ENCODE measurements around the gene SPATS2L. TPM values are rescaled to one million over a fixed set of nuclear protein-coding genes. Genes with fewer than 3 reads are reported as not detected.

Gene SPATS2L
- total RNA-seq, 4 donors from 2014 or later = 68.1 to 115 (median 94.9) TPM

DNA sequence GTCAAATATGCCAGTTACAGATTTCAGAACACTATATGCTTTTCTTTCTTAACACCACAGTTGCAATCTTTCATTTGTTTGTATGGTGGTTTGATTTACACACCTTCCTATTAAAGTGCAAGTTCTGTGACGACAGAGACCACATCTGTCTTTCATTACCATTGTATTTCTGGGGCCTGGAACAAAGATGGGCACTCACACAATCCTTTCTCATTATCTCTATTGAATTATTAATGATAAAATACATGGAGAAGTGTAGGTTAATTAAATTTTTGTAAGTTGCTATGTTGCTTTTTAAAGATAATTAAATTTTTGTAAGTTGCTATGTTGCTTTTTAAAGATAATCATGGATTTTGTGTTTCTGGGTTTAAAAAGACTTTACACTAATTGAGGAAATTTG, 123.5 kb downstream of the SPATS2L start:
- DNase-seq (ENCODE audit: low spot score) (no peak), ATAC-seq (ENCODE audit: low FRiP score) (no peak)
- TF ChIP-seq, protein P1, sequence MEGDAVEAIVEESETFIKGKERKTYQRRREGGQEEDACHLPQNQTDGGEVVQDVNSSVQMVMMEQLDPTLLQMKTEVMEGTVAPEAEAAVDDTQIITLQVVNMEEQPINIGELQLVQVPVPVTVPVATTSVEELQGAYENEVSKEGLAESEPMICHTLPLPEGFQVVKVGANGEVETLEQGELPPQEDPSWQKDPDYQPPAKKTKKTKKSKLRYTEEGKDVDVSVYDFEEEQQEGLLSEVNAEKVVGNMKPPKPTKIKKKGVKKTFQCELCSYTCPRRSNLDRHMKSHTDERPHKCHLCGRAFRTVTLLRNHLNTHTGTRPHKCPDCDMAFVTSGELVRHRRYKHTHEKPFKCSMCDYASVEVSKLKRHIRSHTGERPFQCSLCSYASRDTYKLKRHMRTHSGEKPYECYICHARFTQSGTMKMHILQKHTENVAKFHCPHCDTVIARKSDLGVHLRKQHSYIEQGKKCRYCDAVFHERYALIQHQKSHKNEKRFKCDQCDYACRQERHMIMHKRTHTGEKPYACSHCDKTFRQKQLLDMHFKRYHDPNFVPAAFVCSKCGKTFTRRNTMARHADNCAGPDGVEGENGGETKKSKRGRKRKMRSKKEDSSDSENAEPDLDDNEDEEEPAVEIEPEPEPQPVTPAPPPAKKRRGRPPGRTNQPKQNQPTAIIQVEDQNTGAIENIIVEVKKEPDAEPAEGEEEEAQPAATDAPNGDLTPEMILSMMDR (IDR thresholded peaks at IDR 0.05) = no peak

DNA sequence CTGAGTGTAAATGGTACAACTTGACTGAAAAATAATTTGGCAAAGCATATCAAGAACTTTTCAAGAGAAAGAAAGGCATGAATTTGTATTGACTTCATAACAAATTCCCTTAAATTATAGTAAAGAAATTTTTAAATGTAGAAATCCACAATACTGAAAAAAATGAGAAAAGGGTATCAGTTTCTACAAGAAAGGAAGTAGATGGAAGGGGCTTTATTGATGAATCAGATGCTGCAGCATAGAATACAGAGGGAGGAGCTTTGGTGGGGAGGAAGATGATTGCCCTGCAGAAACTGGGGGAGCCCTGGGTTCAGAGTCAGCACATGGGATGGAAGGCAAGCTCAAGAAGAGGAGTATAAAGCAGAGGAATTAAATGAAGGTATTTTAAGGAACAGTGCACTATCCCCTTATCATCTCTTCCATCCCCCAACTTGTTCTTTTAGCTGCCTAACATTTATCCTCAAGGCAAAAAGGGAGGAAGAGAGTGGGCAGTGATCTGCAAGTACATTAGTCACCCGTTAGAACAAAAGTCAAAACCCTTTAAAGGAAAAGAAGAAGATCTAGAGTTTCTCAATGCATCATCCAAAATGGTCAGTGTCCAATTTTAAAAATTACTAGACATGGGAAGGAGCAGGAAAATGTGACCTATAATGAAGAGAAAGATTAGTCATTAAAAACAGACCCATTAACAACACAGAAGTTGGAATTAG, 125.7 kb downstream of the SPATS2L start:
- DNase-seq (ENCODE audit: low spot score) (no peak), ATAC-seq (ENCODE audit: low FRiP score) (no peak)
- TF ChIP-seq, protein P1 (IDR thresholded peaks at IDR 0.05) = no peak

DNA sequence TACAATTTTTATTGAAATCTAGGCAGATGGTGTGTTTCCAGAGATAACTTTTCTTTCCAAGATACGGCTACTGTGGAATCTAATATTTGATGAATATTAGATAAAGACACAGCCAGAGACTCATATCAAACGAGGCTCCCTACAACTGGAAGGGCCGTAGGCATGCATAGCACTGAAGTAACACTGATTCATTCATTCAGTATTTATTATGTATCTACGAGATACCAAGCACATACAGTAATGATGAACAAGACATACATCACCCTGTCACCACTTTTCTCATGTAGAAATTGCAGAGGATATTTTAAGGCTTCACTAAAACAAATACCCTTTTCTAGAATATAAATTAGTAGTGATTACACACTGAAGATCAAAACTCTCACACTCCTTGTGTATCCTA, 128.9 kb downstream of the SPATS2L start:
- no peak for ATAC-seq (ENCODE audit: low FRiP score)
- no peak for DNase-seq (ENCODE audit: low spot score)
- TF ChIP-seq, protein P1 (IDR thresholded peaks at IDR 0.05) = no peak

DNA sequence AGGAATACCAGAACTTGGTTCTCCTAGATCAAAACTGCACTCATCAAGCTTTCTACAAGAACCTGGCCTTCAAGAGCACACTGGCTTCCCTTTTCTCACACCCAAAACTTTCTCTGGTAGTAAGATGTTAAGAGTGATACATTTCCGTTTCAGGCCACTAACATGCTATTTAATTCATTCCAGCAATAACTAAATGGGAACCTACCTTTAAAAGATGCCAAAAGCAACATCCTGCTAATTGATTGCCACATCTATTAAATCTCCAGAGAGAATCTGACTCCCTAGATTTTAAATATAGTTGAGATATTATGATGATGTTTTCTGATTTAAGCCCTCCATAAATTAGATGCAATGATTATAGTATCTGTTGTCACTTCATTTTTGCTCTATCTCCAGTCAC, 131.8 kb downstream of the SPATS2L start:
- TF ChIP-seq, protein P1 (IDR thresholded peaks at IDR 0.05) = no peak
- no peak for ATAC-seq (ENCODE audit: low FRiP score)
- DNase-seq (ENCODE audit: low spot score) = no peak

DNA sequence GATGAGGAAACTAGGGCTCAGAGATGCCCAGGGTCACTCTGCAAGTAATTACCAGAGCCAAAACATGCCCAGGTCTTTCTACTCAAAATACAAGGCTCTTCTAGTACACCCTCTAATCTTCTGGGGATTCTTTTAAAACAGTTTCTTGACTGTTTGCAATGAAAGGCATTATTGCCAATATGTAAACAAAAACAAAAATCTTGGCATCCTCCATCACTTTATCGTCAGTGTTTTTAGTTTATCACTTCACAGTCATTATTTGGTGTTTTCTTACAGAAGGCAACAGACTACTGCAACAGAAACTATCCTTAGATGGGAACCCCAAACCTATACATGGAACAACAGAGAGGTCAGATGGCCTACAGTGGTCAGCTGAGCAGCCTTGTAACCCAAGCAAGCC, 132.4 kb downstream of the SPATS2L start:
- no peak for ATAC-seq (ENCODE audit: low FRiP score)
- TF ChIP-seq, protein P1 (IDR thresholded peaks at IDR 0.05) = no peak
- DNase-seq (ENCODE audit: low spot score) = no peak

- ATAC-seq (ENCODE audit: low FRiP score) (no peak), DNase-seq (ENCODE audit: low spot score) (no peak)
- TF ChIP-seq, protein P1 (IDR thresholded peaks at IDR 0.05) = no peak
Measured at GRCh38 chr2:200439981-200440380, 133.5 kb downstream of the SPATS2L start.

GRCh38 chr2:200442471-200442870, 136.0 kb downstream of the SPATS2L start:
- ATAC-seq (ENCODE audit: low FRiP score) (peak; percentile 75), DNase-seq (ENCODE audit: low spot score) (no peak)
- TF ChIP-seq, protein P1 (IDR thresholded peaks at IDR 0.05) = no peak
